Measurements from ENCODE around the gene LTB. TPM values are rescaled to one million over a fixed set of nuclear protein-coding genes. Genes with fewer than 3 reads are reported as not detected.

The LTB gene
- total and polyA plus RNA-seq, 2 experiments from 2014 or later, result 0.61 TPM; not detected in 1

- Histone ChIP-seq H3K9me3 (ENCODE audit: low read depth) (no peaks in the 10 kb centered on the region), H3K4me3 (no peak overlapping the region), H3K4me1 (ENCODE audit: low read depth) (no peaks in the 10 kb centered on the region), H3K36me3 (no peaks in the 10 kb centered on the region), H3K27ac (no peak overlapping the region), H3K27me3 (no peaks in the 10 kb centered on the region)
- TF ChIP-seq, protein P1, sequence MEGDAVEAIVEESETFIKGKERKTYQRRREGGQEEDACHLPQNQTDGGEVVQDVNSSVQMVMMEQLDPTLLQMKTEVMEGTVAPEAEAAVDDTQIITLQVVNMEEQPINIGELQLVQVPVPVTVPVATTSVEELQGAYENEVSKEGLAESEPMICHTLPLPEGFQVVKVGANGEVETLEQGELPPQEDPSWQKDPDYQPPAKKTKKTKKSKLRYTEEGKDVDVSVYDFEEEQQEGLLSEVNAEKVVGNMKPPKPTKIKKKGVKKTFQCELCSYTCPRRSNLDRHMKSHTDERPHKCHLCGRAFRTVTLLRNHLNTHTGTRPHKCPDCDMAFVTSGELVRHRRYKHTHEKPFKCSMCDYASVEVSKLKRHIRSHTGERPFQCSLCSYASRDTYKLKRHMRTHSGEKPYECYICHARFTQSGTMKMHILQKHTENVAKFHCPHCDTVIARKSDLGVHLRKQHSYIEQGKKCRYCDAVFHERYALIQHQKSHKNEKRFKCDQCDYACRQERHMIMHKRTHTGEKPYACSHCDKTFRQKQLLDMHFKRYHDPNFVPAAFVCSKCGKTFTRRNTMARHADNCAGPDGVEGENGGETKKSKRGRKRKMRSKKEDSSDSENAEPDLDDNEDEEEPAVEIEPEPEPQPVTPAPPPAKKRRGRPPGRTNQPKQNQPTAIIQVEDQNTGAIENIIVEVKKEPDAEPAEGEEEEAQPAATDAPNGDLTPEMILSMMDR (IDR thresholded peaks at IDR 0.05; ENCODE audit: low read depth, low read length), result no peak
- DNase-seq (ENCODE audit: low read depth in 1 of 2, low spot score in 1 of 2), result no peak
Observed at GRCh38 chr6:31567531-31568370, 14.5 kb downstream of the LTB start.

- Histone ChIP-seq H3K4me3 (no peak overlapping the region), H3K4me1 (ENCODE audit: low read depth) (peaks cover 5% of the 10 kb centered on the region), H3K27me3 (no peaks in the 10 kb centered on the region), H3K27ac (peak overlapping the region; percentile 64), H3K36me3 (peaks cover 6% of the 10 kb centered on the region), H3K9me3 (ENCODE audit: low read depth) (no peaks in the 10 kb centered on the region)
- DNase-seq (ENCODE audit: low read depth in 1 of 2, low spot score in 1 of 2), result no peak
- TF ChIP-seq, protein P1 (IDR thresholded peaks at IDR 0.05; ENCODE audit: low read depth, low read length), result no peak
Observed at GRCh38 chr6:31560697-31561058, 21.5 kb downstream of the LTB start.

DNA sequence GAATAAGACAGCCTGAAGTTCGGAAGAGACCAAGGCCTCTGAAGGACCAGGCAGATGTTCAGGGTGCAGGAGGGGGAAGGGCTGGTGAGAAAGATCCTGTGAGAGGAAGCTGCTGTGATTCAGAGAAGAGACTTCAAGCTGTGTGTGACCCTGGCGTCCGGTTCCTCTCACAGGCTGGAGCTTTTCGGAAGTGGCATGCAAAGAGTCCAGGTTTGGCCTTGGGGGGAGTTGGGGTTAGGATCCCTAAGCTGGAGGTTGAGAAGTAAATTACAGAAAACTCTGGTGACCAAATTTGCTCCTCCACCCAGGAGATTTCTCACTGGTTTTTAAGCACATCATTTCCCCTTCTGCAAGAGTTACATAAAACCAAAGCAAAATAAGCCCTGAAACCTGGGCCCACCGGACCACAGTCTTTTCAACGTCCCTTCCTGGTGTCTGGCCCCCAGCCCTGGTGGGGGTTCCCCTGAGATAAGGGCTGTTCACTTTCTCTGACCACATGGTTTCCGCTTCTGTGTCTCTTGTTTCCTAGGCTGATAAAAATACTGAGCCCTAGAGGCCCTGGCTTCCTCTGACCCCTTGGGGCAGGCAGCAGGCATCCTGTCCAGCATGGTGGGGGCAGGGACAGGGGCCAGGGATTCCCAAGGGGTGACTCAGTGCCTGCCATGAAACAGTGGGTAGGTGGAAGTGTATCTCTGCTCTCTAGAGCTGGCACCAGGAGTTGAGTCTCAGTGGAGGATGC is 22.1 kb downstream of the LTB start:
- TF ChIP-seq, protein P1 (IDR thresholded peaks at IDR 0.05; ENCODE audit: low read depth, low read length), result no peak
- Histone ChIP-seq H3K4me1 (ENCODE audit: low read depth) (peaks cover 5% of the 10 kb centered on the region), H3K27me3 (no peaks in the 10 kb centered on the region), H3K9me3 (ENCODE audit: low read depth) (no peaks in the 10 kb centered on the region), H3K27ac (peak overlapping the region; percentile 64), H3K36me3 (peaks cover 6% of the 10 kb centered on the region), H3K4me3 (no peak overlapping the region)
- peak in 1 of 2 donors; percentile 76 for DNase-seq (ENCODE audit: low read depth in 1 of 2, low spot score in 1 of 2)

GRCh38 chr6:31559606-31559957 is 22.6 kb downstream of the LTB start:
- Histone ChIP-seq H3K4me1 (ENCODE audit: low read depth) (peaks cover 5% of the 10 kb centered on the region), H3K4me3 (no peak overlapping the region), H3K9me3 (ENCODE audit: low read depth) (no peaks in the 10 kb centered on the region), H3K27ac (peak overlapping the region; percentile 64), H3K27me3 (no peaks in the 10 kb centered on the region), H3K36me3 (peaks cover 8% of the 10 kb centered on the region)
- TF ChIP-seq, protein P1 (IDR thresholded peaks at IDR 0.05; ENCODE audit: low read depth, low read length), result no peak
- DNase-seq (ENCODE audit: low read depth in 1 of 2, low spot score in 1 of 2), result no peak

DNA sequence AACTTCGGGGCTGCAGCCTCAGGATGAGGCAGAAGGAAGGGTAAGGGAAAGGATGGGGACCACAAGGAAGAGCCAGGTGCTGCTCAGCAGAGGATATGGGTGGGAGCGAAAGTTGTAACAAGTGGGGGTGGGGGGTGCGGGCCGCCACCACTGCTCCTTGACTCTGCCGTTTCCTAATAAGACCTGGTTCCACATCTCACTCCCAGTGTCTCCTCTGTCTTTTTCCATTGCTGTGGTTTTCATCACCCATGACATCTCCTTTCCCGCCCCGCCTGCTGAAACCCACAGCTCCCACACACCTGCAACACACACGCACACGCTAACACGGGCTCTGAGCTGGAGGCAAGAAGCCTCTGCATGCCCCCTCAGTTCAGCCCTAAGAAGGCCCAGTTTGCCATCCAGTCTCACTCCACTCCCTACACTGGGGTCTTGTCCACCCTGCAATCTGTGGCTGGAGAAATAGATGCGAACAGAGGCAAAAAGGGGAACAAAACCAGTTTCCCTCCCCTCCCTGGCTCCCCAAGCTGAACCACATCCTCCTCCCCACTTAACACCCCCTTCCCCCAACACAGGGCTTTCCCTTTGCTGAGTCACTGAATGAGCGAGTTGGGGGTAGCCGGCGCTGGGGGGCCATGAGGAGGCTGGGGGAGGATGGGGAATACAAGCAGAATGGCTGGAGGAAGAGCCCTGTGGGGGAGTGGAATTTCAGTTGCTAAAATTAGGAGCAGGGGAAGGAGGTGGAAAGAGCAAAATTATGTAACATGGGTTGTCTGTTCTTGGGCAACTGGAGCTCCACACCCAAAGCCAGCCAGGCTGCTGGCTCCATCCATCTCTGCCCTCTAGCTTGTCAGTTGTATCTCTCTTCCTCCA is 23.4 kb downstream of the LTB start:
- Histone ChIP-seq H3K4me1 (ENCODE audit: low read depth) (peaks cover 5% of the 10 kb centered on the region), H3K4me3 (no peak overlapping the region), H3K27me3 (no peaks in the 10 kb centered on the region), H3K27ac (no peak overlapping the region), H3K9me3 (ENCODE audit: low read depth) (no peaks in the 10 kb centered on the region), H3K36me3 (peaks cover 10% of the 10 kb centered on the region)
- TF ChIP-seq, protein P1 (IDR thresholded peaks at IDR 0.05; ENCODE audit: low read depth, low read length), result no peak
- peak in 1 of 2 donors; percentile 52 for DNase-seq (ENCODE audit: low read depth in 1 of 2, low spot score in 1 of 2)
